ENCODE data around the gene ACAP2.

- no peak for TF ChIP-seq CTCF (IDR thresholded peaks at IDR 0.05)
- TF ChIP-seq POLR2A (IDR thresholded peaks at IDR 0.05), result no peak
These were observed 204.7 kb downstream of the ACAP2 start for GRCh38 chr3:195238081-195238571.
